ENCODE data around the gene GTPBP10.

DNA sequence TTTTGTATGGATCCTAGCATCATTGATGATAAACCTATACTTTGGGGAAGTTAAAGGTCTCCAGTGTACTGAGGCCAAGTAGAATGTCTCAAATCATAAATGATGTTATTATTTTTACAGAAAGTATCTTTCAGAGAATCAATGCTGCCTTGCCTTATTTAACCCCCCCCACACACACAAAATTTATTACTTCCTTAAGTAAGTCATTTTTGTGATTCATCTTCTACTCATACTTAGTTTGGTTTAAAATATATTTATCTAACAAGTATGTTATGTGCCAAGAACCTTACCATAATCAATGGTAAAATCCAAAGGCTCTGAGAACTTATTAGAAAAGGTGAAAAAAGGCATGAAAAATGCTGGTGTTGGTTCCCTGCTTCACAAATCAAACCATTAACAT, 37.9 kb downstream of the GTPBP10 start:
- no peak for TF ChIP-seq GATA2 (IDR thresholded peaks at IDR 0.05; ENCODE audit: low read depth, low read length)
- no peak for TF ChIP-seq GATA3 (IDR thresholded peaks at IDR 0.05; ENCODE audit: low read depth, low read length)

All from SH-SY5Y (cell line).